Right lobe of liver (tissue), 6 donors: ENCODE measurements around the gene CDC25B. TPM values are rescaled to one million over a fixed set of nuclear protein-coding genes. Genes with fewer than 3 reads are reported as not detected.

Experiments used
- ATAC-seq, 4 donors: fragments of 200-7000 bp; cut with Tn5 transposase; one replicate each; pipeline ENCODE4 v1.9.1; 2020; ENCODE audit warnings: mild to moderate bottlenecking in 4 of 4, moderate library complexity in 4 of 4
- DNase-seq, 3 donors: peaks; one replicate each; pipeline ENCODE4 v3.0.0-alpha.2; 2020
- H3K27ac ChIP-seq, 3 donors: fragments of 200-600 bp; one replicate each; pipeline ENCODE4 v1.8.0; 2022
- H3K27me3 ChIP-seq, 2 donors: fragments of 200-600 bp; one replicate each; pipeline ENCODE4 v1.8.0; 2022
- H3K36me3 ChIP-seq, 4 donors: fragments of 200-600 bp; sonication (generic) in 1 of 4; one replicate each; pipeline versions ENCODE4 v1.5.1 to v1.8.0; 2017 to 2022; ENCODE audit warnings: control low read depth in 1 of 4
- H3K4me1 ChIP-seq, 4 donors: fragments of 200-600 bp; sonication (generic) in 1 of 4; one replicate each; pipeline versions ENCODE4 v1.5.1 to v1.8.0; 2017 to 2022; ENCODE audit warnings: control low read depth in 1 of 4
- H3K4me3 ChIP-seq, 3 donors: fragments of 200-600 bp; one replicate each; pipeline ENCODE4 v1.8.0; 2022
- H3K9me3 ChIP-seq, 4 donors: fragments of 200-600 bp; sonication (generic) in 1 of 4; one replicate each; pipeline versions ENCODE4 v1.5.1 to v1.8.0; 2017 to 2022; ENCODE audit warnings: control low read depth in 1 of 4
- CTCF ChIP-seq, 4 donors: fragments of 200-600 bp in 3 of 4; fragments of 450-650 bp in 1 of 4; IDR thresholded peaks; one replicate each; pipeline versions ENCODE4 v1.5.1 to v1.8.0; 2016 to 2022; ENCODE audit warnings: antibody characterized with exemption in 4 of 4, mild to moderate bottlenecking in 2 of 4
- POLR2A ChIP-seq: fragments of 450-650 bp; IDR thresholded peaks from one replicate; pipeline ENCODE4 v1.6.1; 2017; ENCODE audit warnings: antibody characterized with exemption, mild to moderate bottlenecking
- WGBS: methylation state at CpG from one replicate; pipeline ENCODE4 v1.1.6; 2018; ENCODE audit warnings: low coverage, low lambda C conversion rate; ENCODE audit not compliant: insufficient coverage; ENCODE audit errors: missing lambda C conversion rate; 5-methylcytosine and 5-hydroxymethylcytosine counted together
- intact Hi-C, 2 donors: fragments of 100-400 bp; cut with DNase I; formaldehyde crosslinking; loops; one replicate each; pipeline versions ENCODE4 v1.11.2 to v1.14.1; 2022
- long read RNA-seq: library from polyadenylated mRNA; unstranded; transcript quantifications from one replicate; pipeline ENCODE4 v2.0.0, GENCODE V29; 2019
- total RNA-seq, 6 experiments: library from RNA; depleted of rRNA in 2 of 6; stranded (reverse); fragments of >200 nt in 2 of 6; fragmentation: NEBNext Ultra II Directional in 3 of 6; extraction: Animal tissue kit (Norgen Biotek cat#: 25700) in 3 of 6; gene quantifications; one replicate each; pipeline versions ENCODE4 v1.1.0 to v1.2.4, GENCODE V29; 2016 to 2023
- donor health status: DM: no; HTN: yes; CAD: no.
- donor health status: DM: no; HTN: no; CAD: no.
- donor health status: DM: no; HTN: no; CAD: no.
- donor health status: DM: no; HTN: yes; CAD: no.
- donor health status: DM: no; HTN: yes; CAD: no.

Gene CDC25B
- total RNA-seq = 10 to 100 TPM; 10.9 to 28.7 (median 16.5) TPM
- long read RNA-seq, partial matches to known transcripts = 1 of 3 reads
- long read RNA-seq, other reads (novel, unspliced or antisense) = 0 of 3 reads

GRCh38 chr20:3795511-3796468 is at the start of gene CDC25B:
TSS of gene CDC25B (plus strand) at chr20:3796310. CDS start at chr20:3796532, 222 bp downstream.
- peak; percentile 88 to 94 (median 91) for ATAC-seq
- TF ChIP-seq CTCF (IDR thresholded peaks at IDR 0.05) (peak; percentile 28 to 71 (median 40)), POLR2A (peak; percentile 51)
- Histone ChIP-seq H3K9me3 (no peaks in the 10 kb centered on the region), H3K4me1 (peaks cover 0 to 25% (median 11%) of the 10 kb centered on the region in 4 donors), H3K36me3 (no peaks in the 10 kb centered on the region), H3K4me3 (peak within 1 kb of the TSS; percentile 45 to 73 (median 69)), H3K27ac (peak within 1 kb of the TSS; percentile 89 to 95 (median 89)), H3K27me3 (no peaks in the 10 kb centered on the region)
- WGBS = 2% methylated on average over 41 of the region's 69 CpGs
- DNase-seq = peak; percentile 94 to 95 (median 95)
- intact Hi-C loops = no loop called here

- Histone ChIP-seq H3K9me3 (no peaks in the 10 kb centered on the region), H3K27ac (no peak overlapping the region), H3K27me3 (peaks cover 0 to 6% of the 10 kb centered on the region in 2 donors), H3K4me1 (peaks cover 0 to 18% (median 0%) of the 10 kb centered on the region in 4 donors), H3K4me3 (no peak overlapping the region), H3K36me3 (no peaks in the 10 kb centered on the region)
- intact Hi-C loops = no loop called here
- WGBS = 80% methylated on average over 1 of the region's 2 CpGs
- DNase-seq (no peak), ATAC-seq (no peak)
- TF ChIP-seq POLR2A (no peak), CTCF (IDR thresholded peaks at IDR 0.05) (no peak)
Measured at GRCh38 chr20:3747471-3747870, 48.6 kb upstream of the CDC25B start.

- no peaks in the 10 kb centered on the region for H3K9me3 ChIP-seq
- peaks cover 0 to 6% of the 10 kb centered on the region in 2 donors for H3K27me3 ChIP-seq
- H3K4me1 ChIP-seq = peaks cover 0 to 23% (median 0%) of the 10 kb centered on the region in 4 donors
- no peak overlapping the region for H3K27ac ChIP-seq
- no peak overlapping the region for H3K4me3 ChIP-seq
- ATAC-seq = no peak
- peak in 1 of 3 donors; percentile 36 for DNase-seq
- WGBS = no CpG with 5 or more reads among the region's 16 CpGs
- intact Hi-C loops = no loop called here
- no peak for TF ChIP-seq POLR2A
- no peak for TF ChIP-seq CTCF (IDR thresholded peaks at IDR 0.05)
- H3K36me3 ChIP-seq = no peaks in the 10 kb centered on the region
Measured at GRCh38 chr20:3748073-3748472, 48.0 kb upstream of the CDC25B start.

- H3K36me3 ChIP-seq = no peaks in the 10 kb centered on the region
- TF ChIP-seq POLR2A (no peak), CTCF (IDR thresholded peaks at IDR 0.05) (no peak)
- DNase-seq (peak in 1 of 3 donors; percentile 40), ATAC-seq (no peak)
- H3K4me3 ChIP-seq = no peak overlapping the region
- H3K9me3 ChIP-seq = no peaks in the 10 kb centered on the region
- intact Hi-C loops = no loop called here
- H3K27ac ChIP-seq = no peak overlapping the region
- H3K27me3 ChIP-seq = peaks cover 0 to 6% of the 10 kb centered on the region in 2 donors
- 68% methylated on average over 8 of the region's 24 CpGs for WGBS
- H3K4me1 ChIP-seq = peaks cover 0 to 23% (median 0%) of the 10 kb centered on the region in 4 donors
Measured at GRCh38 chr20:3749087-3749688, 46.9 kb upstream of the CDC25B start.
